Posterior vena cava (tissue), 2 donors: ENCODE data around the gene STT3B. TPM values are rescaled to one million over a fixed set of nuclear protein-coding genes. Genes with fewer than 3 reads are reported as not detected.

Experiments
- DNase-seq: peaks from one replicate; pipeline ENCODE4 v3.0.0-alpha.2; 2020; ENCODE audit warnings: low spot score
- intact Hi-C, 2 donors: fragments of 100-400 bp; cut with DNase I; formaldehyde crosslinking; loops; one replicate each; pipeline versions ENCODE4 v1.14.1 to v1.14.2; 2022 to 2023
- total RNA-seq, 2 donors: library from RNA; stranded (reverse); fragmentation: NEBNext Ultra II Directional; extraction: Animal tissue kit (Norgen Biotek cat#: 25700); gene quantifications; one replicate each; pipeline ENCODE4 v1.2.1, GENCODE V29; 2021
- donor health status: DM: yes; HTN: yes; CAD: no.
- donor health status: DM: yes; HTN: yes; CAD: no.

Gene STT3B
- total RNA-seq, 2 donors from 2014 or later: 82.5 to 84.7 TPM

DNA sequence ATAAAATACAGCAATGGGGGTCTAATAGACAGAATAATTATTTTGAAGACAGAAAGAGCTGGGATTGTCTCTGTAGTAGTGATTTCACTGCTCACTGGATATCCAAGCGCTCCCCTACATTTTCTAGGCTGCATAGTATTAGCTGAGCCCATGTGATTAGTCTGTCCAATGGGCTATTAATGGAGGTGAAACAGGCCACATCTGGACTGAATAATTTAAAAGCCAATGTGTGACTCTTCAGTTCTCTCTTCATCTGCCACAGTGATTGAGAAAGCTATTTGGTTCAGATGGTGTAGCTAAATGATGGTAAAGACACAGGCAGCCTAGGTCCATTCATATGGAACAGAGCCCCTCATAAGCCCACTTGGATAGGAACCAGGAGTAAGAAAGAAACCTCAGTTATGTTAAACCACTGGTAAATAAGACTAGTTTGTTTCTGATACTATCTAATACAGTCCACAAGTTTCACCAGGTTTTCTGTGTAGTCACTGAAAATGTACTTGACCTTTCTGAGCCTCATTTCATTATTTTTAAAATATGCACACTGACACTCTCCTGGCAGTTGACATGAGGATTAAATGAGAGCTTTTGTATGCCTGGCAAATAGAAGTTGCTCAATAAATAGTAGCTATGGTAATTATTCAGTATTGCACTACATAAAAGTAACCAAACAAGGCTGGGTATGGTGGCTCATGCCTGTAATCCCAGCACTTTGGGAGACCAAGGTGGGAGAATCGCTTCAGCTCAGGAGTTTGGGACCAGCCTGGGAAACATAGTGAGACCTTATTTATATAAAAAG lies 17.0 kb upstream of the STT3B start:
- intact Hi-C loops: no loop called here

GRCh38 chr3:31516757-31517156 lies 16.0 kb upstream of the STT3B start:
- DNase-seq: no peak
- intact Hi-C loops: no loop called here

More for the DNA sequence above, 17.0 kb upstream of the STT3B start:
- no peak for DNase-seq

DNA sequence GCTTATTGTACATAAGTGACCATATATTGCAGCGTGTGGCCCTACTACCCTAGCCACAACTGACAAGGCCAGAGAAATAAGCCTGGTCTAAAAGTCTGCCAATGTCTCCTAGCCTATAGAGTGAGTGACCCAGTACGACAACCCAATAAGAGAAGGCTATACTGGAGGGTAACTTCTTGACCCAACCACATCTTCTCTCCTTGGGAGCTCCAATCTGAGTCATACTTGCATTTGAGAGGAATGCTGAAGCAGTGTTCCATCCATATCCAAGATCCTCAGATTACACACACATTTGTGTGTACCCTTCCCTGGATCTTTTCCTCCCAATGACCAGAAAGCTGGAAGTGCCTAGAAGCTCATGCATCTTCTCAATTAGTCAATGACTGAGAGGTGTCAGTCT lies 11.3 kb upstream of the STT3B start:
- intact Hi-C loops: no loop called here
- no peak for DNase-seq

DNA sequence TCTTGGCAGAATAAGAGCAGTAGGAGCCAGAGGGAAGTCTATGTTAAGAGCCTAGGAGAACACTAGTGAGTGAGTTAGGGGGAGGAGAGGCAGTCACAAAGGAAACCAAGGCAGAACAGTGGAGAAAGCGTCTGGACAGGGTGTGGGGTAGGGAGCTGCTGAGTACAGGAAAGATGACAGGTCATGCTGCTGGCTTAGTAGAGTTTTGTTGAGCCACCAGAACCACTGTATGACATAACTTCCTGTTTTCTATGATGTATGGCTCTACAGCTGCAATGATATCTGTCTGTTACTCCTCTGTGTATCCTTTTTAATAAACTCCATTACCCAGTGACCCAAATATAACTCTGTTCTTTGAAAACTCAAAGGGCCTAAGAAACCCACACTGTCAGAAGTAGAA lies 10.6 kb upstream of the STT3B start:
- DNase-seq: no peak
- intact Hi-C loops: no loop called here

DNA sequence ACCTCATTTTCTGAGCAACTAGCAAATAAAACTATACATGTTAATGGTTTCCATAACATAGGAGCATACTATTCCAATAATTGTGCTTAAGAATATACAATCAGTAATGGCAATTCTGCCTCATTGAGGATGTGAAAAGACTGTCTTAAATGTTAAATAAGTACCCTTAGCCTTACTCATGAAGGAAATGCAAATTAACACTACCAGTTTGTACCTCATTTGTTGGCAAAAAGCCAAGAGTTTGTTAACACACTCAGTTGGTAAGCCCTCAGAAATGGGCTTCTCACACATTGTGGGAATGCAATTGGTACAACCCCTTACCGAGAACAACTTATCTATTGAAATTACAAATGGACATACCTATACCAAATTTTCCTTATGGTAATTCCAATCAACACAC lies 9.2 kb upstream of the STT3B start:
- intact Hi-C loops: no loop called here
- no peak for DNase-seq

DNA sequence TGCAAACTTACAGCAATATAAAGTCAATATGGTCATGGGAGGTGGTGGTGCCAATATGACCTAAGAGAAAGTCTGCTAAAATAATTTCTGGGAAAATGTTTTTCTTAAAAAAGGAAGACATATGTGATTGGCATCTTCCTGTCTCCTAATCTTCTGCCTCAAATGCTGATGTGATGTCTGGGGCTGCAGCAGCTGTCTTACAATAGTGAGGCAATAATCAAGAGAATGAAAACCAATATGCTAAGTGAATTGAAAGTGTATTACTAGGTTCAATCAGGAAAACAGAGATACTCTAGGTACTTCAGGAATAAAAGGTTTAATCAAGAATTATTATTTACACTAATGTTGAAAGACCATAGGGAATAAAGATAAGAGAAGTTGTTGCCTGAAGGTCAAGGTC lies 7.2 kb upstream of the STT3B start:
- intact Hi-C loops: no loop called here
- DNase-seq: no peak

DNA sequence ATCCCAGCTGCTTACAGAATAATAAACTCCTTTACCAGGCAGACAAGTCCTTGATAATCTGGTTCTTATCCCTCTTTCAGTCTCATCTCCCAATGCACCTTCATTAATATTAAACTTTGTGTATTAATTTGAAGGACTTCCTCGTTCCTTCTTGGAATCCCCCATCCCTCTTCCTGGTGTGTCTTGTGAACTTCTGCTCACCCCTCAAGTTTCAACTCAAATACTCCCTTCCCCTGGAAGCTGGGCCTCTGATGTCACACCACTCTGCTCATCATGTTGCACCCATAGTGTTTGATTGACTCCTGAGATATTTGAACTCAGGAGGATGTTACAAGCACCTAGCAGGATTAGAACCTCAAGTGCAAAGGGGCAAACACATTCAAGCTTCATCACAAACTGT lies 3.3 kb upstream of the STT3B start:
- no peak for DNase-seq
- intact Hi-C loops: no loop called here

- no peak for DNase-seq
- intact Hi-C loops: no loop called here
These were observed 2.4 kb upstream of the STT3B start for GRCh38 chr3:31530039-31530959.

DNA sequence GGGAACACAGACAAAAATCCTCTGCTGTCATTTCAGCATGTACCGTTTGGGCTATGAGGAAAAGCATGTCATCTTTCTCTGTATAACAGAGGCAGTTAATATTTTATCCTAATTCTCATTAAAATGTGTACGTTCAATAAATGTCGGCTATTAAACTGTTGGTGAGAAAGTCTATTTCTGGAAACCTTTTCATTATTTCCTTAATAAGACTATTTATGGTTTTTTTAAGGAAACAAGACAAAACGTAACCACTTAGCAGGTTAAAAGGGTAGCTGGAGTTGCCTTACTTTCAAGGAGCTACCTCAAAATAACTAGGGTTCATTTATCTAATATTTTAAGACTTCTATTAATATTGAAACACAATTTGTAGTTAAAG lies 1.8 kb upstream of the STT3B start:
- DNase-seq: no peak
- intact Hi-C loops: no loop called here

DNA sequence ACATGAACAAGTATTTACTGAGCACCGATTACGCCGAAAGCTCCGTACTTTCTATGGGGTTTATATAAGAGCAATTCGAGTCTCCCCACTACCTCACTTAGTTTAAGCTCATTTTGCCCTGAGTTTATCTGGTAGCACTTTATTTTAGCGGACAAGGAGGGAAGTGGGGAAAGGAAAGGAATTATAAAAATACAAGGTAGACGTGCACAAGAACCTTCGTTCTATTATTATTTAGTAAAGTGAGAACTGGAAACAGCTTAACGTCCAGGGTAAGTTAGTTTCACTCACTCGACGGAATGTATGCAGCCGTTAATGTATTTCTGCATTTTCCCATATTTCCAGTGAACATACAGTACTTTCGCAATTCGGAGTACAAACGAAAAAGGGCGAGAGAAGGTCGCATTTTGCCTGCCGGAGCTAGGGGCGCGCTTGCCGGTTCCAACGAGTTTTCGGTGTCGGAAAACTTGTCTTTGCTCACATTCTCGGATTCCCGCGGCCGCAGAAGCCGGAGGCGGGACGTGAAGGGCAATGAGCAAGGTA lies 1.2 kb upstream of the STT3B start:
- DNase-seq: no peak
- intact Hi-C loops: no loop called here

GRCh38 chr3:31531992-31532586 lies 636 bp upstream of the STT3B start:
- intact Hi-C loops: no loop called here
- DNase-seq: peak; percentile 100

DNA sequence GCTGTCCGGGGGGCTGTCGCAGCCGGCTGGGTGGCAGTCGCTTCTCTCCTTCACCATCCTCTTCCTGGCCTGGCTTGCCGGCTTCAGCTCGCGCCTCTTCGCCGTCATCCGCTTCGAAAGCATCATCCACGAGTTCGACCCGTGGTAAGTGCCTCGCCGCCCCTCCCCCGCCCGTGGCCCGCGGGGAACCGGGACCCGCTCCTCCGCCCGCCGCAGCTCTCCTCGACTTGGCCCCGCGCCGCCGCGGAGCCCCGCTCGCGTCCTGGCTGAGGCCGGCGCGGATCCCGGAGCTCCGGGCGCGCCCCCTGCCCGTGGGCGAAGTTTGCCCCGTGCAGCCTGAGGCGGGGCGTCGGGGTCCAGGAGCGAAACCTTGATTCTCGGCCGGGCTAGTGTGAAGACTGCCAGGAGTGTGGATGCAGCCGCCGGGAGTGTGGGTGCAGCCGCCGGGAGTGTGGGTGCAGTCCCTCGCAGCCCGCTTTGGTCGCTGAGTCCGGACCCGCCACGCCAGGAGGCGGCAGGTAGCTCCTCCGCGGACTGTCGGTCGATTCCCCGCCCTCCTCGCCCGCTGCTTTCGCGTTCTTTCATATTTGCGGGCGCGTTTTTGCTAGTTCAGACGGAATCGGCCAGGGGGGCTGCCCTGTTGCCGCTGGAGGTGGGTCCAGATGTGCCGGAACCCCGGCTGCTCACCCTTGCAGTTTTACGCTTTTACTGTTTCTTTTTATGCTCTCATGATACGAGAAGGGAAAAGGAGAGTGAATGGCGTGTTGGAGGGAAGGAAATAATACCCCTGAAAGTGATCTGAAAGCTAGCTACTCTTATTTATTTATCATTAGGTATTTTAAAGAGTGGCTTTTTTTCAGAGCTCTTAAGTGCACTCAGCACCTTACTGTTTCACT lies 692 bp downstream of the STT3B start:
- intact Hi-C loops: no loop called here
- DNase-seq: peak; percentile 87

DNA sequence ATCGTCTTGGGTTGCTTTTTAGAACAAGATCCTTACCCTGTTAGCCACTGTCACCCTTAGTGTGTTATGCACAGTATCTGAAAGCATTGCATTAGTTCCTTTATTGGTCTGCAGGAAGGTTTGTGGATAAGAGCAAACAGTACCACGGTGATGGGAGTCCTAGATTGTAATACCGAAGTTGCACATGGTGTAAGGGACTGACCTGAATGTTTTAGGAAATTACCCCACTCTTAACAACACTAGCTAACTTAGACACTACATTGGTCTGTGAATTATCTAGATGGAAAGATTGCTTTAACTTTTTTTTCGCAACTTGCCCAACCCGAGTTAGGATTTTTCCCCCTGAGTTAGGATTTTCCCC lies 1.3 kb downstream of the STT3B start:
- intact Hi-C loops: no loop called here
- no peak for DNase-seq

- intact Hi-C loops: no loop called here
- DNase-seq: no peak
These were observed 3.8 kb downstream of the STT3B start for GRCh38 chr3:31536497-31536896.

- no peak for DNase-seq
- intact Hi-C loops: no loop called here
These were observed 6.1 kb downstream of the STT3B start for GRCh38 chr3:31538801-31539200.

DNA sequence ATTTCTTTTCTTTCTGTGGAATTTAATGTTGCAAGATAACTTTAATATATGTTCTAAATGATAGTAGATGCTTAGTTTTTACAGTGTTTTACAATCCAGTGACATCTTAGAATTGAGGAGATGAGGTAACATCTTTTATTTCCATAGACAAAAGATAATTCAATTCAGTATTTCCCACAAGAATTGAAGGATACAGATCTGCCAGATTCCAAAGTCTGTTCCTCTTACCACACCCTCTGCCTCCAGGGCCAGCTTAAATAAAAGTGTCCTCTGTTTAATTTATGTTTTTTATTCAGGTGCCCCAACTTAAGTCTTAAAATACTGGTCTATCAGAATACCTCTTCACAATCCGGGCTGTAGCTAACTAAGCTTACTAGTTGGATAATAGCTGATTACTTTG lies 6.5 kb downstream of the STT3B start:
- intact Hi-C loops: no loop called here
- no peak for DNase-seq

- intact Hi-C loops: no loop called here
- DNase-seq: no peak
These were observed 8.4 kb downstream of the STT3B start for GRCh38 chr3:31541089-31541488.

GRCh38 chr3:31542246-31542645 lies 9.5 kb downstream of the STT3B start:
- intact Hi-C loops: no loop called here
- DNase-seq: no peak

- no peak for DNase-seq
- intact Hi-C loops: no loop called here
These were observed 10.7 kb downstream of the STT3B start for GRCh38 chr3:31543375-31543774.
